ENCODE data around the gene CLCN6.

CLCN6 gene

GRCh38 chr1:11826946-11827345 is 21.0 kb downstream of the CLCN6 start:
- FAIRE-seq (no peak), DNase-seq (ENCODE audit: low spot score) (no peak)

GRCh38 chr1:11828511-11828910 is 22.5 kb downstream of the CLCN6 start:
- DNase-seq (ENCODE audit: low spot score), result no peak
- no peak for FAIRE-seq

GRCh38 chr1:11831945-11832725 is 26.1 kb downstream of the CLCN6 start:
- no peak for FAIRE-seq
- DNase-seq (ENCODE audit: low spot score), result no peak

- FAIRE-seq (no peak), DNase-seq (ENCODE audit: low spot score) (no peak)
Observed at GRCh38 chr1:11833497-11833896, 27.5 kb downstream of the CLCN6 start.

GRCh38 chr1:11833900-11834299 is 27.9 kb downstream of the CLCN6 start:
- FAIRE-seq (peak; percentile 84), DNase-seq (ENCODE audit: low spot score) (no peak)

- FAIRE-seq (no peak), DNase-seq (ENCODE audit: low spot score) (no peak)
Observed at GRCh38 chr1:11835441-11836225, 29.6 kb downstream of the CLCN6 start.

GRCh38 chr1:11836955-11837766 is 31.2 kb downstream of the CLCN6 start:
- DNase-seq (ENCODE audit: low spot score) (no peak), FAIRE-seq (no peak)

GRCh38 chr1:11837767-11838348 is 31.9 kb downstream of the CLCN6 start:
- FAIRE-seq (no peak), DNase-seq (ENCODE audit: low spot score) (no peak)

GRCh38 chr1:11838349-11839272 is 32.6 kb downstream of the CLCN6 start:
- DNase-seq (ENCODE audit: low spot score) (peak; percentile 88), FAIRE-seq (peak; percentile 66)

- DNase-seq (ENCODE audit: low spot score) (no peak), FAIRE-seq (no peak)
Observed at GRCh38 chr1:11839727-11840705, 34.0 kb downstream of the CLCN6 start.

- DNase-seq (ENCODE audit: low spot score) (no peak), FAIRE-seq (no peak)
Observed at GRCh38 chr1:11841245-11842153, 35.5 kb downstream of the CLCN6 start.

- DNase-seq (ENCODE audit: low spot score), result no peak
Observed at GRCh38 chr1:11842154-11843041, 36.4 kb downstream of the CLCN6 start.

GRCh38 chr1:11845641-11846335 is 39.8 kb downstream of the CLCN6 start:
- DNase-seq (ENCODE audit: low spot score) (no peak), FAIRE-seq (no peak)

More at GRCh38 chr1:11842154-11843041, 36.4 kb downstream of the CLCN6 start:
- no peak for FAIRE-seq

GRCh38 chr1:11847667-11848372 is 41.8 kb downstream of the CLCN6 start, which contains the start of gene NPPA:
TSS of gene NPPA (minus strand) at chr1:11847783. CDS start at chr1:11847684, 99 bp downstream.
- DNase-seq (ENCODE audit: low spot score), result no peak
- no peak for FAIRE-seq

GRCh38 chr1:11848373-11848700 is 42.3 kb downstream of the CLCN6 start:
- no peak for DNase-seq (ENCODE audit: low spot score)
- no peak for FAIRE-seq

GRCh38 chr1:11850156-11850555 is 44.2 kb downstream of the CLCN6 start:
- FAIRE-seq (no peak), DNase-seq (ENCODE audit: low spot score) (no peak)

All from urothelium cell line (cell line).